NCI-H1092 treated with DMSO at 0.1 percent for 48 hours (cell line): ENCODE measurements around the gene CD164.

Experiments
- DNase-seq: peaks from one replicate; lab custom pipeline; 2025; lab: John Stamatoyannopoulos, UW

The CD164 gene

GRCh38 chr6:109381747-109382575 lies at the start of gene CD164:
Gene CD164, minus strand, starts transcription at chr6:109382467. Its CDS starts 89 bp downstream, at chr6:109382378.
- DNase-seq = peak; percentile 95

DNA sequence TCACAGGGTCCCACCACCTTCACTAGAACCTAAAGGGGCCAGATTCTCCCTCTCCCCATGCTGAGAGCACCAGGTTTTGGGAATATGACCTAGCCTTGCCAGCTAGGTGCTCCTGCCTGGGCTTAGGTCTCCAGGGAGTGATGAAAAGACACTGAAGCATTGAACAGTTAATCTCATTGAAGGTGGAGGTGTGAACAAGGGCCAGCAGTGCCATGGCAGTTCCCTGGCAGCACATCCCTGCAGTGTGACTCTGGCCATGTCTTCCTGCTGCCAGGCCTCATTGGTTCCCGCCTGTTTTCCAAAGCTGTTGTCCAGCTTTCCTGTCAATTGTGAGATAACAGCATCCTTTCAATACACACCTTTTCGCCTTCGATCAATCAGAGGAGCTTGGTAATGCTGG lies 47.2 kb upstream of the CD164 start:
- DNase-seq = no peak

DNA sequence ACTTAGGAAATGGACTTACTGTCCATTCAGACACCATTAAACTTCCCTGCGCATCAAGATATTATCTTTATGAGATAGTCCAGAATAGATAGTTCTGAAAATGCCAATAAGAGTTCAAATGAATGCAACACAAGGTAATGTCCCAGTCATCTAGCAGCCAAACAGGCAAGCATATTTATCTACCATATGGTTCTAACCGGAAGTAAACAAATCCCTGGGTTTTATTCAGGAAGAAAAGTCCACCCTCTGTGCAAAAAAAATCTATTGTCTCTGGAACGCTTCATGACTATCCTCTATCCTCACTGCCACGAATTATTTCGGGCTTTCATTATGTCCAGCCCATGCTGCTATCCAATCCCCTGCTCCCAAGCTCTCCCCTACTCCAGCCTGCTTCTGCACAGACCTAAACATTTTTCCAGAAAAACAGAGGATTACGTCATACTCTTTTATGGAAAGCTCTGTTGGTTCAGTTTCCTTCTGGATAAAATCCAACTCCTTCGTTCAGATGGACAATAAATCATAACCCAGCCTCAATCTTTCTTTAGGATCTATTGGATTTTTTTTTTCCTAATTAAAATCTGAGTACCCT lies 46.7 kb upstream of the CD164 start:
- no peak for DNase-seq

- no peak for DNase-seq
Observed at GRCh38 chr6:109424946-109425345, 42.7 kb upstream of the CD164 start.

GRCh38 chr6:109421184-109421583 lies 38.9 kb upstream of the CD164 start:
- DNase-seq = no peak

GRCh38 chr6:109420751-109421150 lies 38.5 kb upstream of the CD164 start:
- DNase-seq = no peak

- DNase-seq = no peak
Observed at GRCh38 chr6:109417646-109418045, 35.4 kb upstream of the CD164 start.

- no peak for DNase-seq
Observed at GRCh38 chr6:109411034-109411433, 28.8 kb upstream of the CD164 start.

- no peak for DNase-seq
Observed at GRCh38 chr6:109406196-109406595, 23.9 kb upstream of the CD164 start.

- DNase-seq = peak; percentile 4
Observed at GRCh38 chr6:109397020-109397419, 14.8 kb upstream of the CD164 start.

GRCh38 chr6:109396046-109396718 lies 13.9 kb upstream of the CD164 start:
- no peak for DNase-seq

DNA sequence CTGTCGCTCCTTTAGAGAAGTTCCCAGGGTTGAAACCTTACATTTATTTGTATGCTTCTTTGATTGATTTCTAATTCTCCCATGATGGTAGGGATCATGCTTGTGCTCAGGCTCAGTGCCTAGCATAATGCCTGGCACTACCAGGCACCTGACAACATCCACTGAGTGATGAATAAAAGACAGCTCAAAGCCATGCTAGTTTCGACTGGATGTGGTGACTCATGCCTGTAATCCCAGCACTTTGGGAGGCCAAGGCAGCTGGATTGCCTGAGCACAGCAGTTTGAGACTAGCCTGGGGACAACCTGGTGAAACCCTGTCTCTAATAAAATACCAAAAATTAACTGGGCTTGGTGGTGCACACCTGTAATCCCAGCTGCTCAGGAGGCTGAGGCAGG lies 11.6 kb upstream of the CD164 start:
- DNase-seq = no peak

DNA sequence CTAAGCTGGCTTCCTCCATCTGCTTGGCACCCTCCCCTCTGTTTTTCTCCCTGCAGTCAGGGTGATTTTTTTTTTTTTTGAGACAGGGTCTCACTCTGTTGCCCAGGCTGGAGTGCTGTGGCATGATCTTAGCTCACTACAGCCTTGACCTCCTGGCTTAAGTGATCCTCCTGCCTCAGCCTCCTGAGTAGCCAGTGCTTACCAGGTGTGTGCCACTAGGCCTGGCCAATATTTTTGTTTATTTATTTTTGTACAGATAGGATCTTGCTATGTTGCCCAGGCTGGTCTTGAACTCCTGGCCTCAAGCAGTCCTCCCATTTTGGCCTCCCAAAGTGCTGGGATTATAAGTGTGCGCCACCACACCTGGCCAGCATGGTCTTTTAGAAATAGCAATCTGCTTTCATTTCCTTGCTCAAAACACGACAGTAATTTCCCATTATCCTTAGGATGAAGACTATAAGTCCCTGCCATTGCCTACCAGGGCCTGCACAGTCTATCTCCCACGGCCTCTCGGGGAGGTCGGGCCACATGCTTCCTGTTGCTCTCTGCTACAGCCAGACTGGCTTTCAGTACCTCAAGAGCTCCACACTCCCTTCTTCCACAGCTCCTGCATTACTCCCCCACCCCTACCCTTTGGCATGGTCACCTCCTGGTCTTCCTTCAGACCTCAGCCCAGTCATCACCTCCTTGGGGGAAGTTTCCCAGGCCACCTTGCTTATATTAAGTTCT lies 11.1 kb upstream of the CD164 start:
- no peak for DNase-seq

GRCh38 chr6:109389650-109390274 lies 7.5 kb upstream of the CD164 start:
- no peak for DNase-seq

DNA sequence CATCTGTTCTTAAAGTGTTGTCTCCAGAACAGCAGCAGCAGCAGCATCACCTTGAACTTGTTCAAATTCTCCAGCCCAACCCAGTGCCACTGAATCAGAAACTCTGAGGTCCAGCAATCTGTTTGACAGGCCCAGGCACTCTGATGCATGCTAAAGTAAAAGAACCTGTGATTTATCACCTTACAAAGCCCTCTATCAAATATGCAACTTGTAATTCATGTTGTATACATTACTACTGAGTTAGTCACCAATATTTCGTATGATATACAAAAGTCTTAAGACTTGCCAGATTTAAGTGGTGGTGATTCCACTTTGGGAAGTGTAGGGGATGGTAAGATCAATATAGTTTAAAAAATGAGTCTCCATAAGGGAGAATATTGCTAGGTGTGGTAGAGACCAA lies 6.0 kb upstream of the CD164 start:
- no peak for DNase-seq

DNA sequence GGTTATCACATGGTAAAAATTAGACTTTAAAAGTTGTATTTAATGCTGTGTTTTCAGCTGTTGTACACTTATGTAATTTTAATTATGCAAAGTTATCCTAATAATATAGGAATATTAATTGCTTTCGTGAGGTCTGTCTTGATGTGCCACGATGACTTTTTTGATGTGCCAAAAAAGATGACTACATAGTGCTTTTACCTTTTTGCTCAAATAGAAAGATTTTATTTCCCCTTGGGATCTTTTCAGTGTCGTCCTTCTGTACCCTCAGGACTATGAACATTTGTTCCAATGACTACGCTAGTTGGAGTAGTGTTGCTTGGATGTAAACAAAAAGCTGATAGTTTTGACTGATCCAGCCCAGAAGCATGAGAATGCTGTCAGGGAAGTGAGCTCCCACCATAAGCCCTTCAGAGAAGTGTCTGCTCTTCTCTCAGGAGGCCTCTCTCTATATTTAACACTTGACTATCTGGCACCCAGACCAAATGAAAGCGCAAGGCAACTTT lies 1.2 kb upstream of the CD164 start:
- DNase-seq = no peak

DNA sequence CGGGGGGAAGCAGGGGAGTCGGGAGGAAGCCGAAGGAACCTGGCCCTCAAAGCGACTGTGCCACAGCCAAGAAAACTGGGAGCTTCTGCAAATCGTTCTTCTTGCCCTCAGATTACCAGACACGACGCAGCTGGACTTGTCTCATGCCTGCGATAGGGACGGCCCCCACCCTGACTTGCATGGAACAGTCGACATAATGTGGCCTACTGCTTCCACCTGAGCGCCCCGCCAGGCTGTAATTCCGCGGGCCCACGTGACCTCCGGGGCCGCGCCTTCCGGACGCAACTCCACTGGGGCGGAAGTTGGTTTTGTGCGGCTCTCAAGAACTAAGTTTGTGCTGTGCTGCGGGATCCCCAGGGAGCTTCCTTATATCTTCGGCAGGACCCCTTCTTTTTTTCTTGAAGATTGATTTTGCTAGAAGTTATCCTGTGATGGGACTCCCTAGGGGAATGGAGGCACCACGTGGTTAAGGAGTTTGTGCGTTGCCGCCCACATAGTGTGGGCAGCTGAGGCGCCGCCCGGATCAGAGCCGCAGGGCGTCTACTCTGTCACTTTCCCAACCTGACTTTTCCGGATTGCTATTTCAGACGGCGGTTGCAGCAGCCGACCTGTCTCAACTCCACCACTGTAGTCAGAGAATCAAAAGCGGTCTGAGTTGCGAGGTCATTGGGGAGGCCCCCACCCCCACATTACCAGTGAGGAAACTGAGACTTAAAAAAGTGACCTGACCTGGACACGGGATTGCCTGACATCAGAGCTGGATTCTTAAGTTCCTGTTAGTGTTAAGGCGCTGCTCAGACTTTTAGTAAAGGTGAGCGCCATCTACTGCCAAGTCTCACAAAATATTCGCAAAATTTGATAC lies 540 bp upstream of the CD164 start:
- DNase-seq = peak; percentile 95

DNA sequence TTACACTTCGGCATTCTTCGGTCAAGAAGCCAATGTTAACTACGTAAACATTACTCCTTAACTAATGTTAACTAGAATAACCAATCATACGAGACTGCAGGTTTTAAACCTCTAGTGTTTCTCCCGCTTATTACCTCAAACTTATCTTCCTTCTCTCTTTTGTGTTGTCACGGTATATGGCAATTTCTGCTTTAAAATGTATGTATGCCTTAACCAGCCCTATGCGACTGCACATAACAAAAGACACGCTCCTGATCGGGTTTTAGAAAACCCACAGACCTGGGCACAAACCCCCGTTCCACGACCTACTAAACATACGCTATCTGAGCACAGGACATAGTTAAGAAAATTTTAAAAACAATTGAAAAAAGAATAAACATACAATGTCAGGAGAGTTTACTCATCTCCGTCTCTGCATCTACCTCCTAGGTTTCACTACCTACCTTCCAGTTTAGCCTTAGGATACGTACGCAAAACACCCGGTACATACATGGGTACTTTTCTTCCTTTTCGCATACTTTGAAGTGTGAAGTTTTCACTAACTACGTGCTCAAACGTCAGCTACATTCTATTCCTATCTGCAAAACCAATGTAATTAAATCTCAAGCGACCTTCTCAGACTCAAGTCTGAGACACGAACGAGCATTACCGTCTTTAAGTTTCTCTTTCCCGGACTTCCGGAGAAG lies 1.1 kb downstream of the CD164 start:
- DNase-seq = peak; percentile 14

GRCh38 chr6:109379711-109380110 lies 2.6 kb downstream of the CD164 start:
- DNase-seq = no peak

GRCh38 chr6:109377717-109378116 lies 4.5 kb downstream of the CD164 start:
- DNase-seq = no peak
